Stimulated activated CD8-positive, alpha-beta memory T cell treated with anti-CD3 and anti-CD28 coated beads, Interleukin-12 subunit alpha, Interleukin-12 subunit beta, amount 100 ng/mL, for 24 hours (primary cell): ENCODE measurements around the gene HECW1.

Experiments
- DNase-seq: peaks from one replicate; pipeline ENCODE4 v3.0.0-alpha.2; 2020; ENCODE audit errors: extremely low read depth

HECW1 gene

GRCh38 chr7:43265139-43265538 is 152.7 kb downstream of the HECW1 start:
- no peak for DNase-seq

GRCh38 chr7:43273939-43274719 is 161.7 kb downstream of the HECW1 start:
- no peak for DNase-seq

DNA sequence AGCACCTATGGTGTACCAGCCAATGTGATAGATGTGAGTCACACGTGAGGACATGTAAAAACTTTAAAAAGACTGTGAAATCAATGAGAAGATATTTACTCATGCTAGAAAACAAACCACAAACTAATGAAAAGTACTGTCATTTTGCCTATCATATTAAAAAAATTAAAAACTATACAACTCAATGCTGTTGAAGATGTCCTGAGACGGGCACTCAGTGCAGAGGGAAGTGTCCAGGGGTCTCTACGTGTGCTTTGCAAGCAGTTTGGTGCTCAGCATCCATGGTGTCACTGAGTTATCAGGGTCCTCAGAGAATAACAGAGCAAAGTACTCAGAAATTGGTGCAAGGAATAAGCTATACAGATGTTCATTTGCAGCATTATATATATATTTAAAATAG is 162.3 kb downstream of the HECW1 start:
- no peak for DNase-seq

DNA sequence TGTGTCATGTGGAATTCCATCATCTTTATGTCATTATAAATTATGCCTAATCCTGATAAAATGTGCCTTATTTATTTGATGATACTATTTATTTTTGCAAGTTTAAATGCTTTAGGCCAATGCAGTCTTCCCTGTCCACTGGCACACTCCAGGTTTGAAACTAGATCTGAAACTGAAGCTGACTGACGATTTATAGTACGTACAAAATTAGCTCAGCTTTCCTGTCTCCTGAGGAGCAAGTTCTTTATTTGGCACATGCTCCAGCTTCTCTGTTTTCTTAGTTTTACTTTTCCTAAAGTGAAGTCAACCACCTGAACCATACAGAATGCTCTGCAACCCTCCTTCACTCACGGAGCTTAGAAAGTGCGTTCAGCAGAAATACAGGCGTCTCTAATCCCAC is 164.1 kb downstream of the HECW1 start:
- DNase-seq, result no peak

DNA sequence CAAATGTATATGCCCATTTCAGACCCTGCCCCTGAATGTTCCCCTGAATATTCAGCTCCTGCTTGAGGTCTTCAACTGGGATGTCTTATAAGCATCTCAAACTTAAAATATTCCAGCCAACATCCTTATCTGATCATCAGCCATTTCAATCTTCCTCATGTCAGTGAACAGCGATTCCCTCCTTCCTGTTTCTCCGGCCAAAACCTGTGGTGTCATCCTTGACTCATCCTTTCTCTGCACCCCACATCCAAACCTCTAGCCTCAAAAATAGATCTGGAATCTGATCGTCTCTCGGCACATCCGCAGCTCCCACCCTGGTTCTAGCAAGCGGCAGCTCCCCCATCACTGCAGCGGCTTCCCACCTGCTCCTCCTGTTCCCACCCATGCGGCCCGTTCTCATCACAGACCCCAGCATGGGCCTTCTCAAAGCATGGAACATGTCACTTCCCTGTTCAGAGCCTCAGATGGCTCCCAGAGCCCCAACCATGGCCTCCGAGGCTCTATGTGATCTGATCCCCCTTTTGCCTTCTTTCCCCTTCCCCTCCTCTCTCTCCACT is 165.7 kb downstream of the HECW1 start:
- no peak for DNase-seq

GRCh38 chr7:43281268-43281667 is 168.8 kb downstream of the HECW1 start:
- no peak for DNase-seq

DNA sequence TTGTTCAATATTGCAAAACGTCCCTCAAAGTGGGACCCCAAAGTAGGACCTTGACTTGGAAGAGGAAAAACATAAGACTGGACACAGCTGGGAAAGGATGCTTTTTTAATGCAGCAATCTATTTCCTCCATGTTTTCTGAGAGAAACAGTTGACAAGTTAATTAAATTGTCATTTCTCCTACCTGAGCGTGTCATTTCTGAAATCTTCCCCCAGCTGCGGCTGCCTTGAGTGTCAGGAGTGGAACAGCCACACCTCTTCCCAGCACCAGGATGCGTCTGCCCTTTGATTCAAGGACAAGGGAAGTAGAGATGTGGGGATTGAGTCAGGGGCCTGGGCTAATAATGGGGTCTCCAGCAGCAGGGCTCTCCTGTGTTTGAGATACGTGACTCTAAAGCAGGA is 171.3 kb downstream of the HECW1 start:
- no peak for DNase-seq

DNA sequence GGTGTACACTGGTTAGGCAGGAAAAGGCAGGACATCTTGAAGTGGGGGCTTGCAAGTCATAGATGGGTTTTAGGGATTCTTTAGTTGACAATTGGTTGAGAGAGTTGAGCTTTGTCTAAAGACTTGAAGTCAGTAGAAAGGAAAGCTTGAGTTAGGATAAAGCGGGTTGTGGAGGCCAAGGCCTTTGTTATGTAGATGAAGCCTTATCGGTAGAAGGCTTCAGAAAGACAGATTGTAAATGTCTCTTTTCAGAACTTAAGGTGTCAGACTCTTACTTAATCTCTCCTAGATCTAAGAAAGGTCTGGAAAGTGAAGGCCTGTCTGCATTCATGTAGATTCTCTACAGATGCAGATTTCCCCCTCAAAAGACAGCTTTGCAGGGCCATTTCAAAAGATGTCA is 177.4 kb downstream of the HECW1 start:
- no peak for DNase-seq

DNA sequence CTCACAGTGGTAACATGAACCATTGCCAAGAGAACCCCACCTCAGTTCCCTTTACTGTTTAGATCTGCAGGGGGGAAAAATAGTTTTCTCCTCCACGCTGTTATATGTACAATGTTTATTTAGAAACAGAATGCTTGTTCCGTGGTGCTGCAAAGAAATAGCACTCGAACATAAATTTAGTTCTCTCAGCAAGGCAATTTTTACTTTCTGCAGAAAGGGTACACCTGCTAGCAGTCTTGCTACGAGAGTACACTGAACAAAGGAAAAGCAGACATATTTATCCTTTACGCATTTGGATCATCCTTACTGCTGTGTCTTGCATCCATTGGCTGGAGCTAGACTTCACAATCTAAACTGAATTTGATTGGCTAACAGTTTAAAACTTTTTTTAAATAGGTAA is 178.5 kb downstream of the HECW1 start:
- no peak for DNase-seq

GRCh38 chr7:43291789-43292188 is 179.3 kb downstream of the HECW1 start:
- DNase-seq, result no peak

- no peak for DNase-seq
Measured at GRCh38 chr7:43292384-43292783, 179.9 kb downstream of the HECW1 start.

DNA sequence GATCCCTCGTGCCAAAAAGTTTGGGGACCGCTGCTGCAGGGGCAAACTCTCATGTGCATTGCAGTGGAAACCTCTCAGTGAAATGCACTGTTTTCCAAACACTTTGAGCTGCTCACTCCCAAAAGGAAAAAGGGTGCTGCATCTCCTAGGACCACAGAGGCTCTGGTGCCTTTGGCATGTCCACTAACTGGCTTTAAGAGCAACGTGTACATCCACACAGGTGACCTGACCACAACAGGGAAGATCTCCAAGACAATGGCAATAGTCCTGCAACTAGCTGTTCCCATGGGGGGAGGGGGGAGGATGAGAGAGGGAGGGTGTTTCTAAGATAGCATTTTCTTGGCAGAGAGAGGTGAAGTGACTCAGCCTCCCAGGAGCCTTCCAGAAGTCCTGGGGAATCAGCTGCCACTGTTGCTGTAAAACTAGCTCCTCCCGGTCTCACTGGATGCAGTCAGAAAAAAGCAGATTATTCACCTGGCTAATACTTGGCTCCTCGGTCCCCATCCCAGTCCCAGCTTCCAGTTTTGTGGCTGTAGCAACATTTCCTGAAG is 181.7 kb downstream of the HECW1 start:
- no peak for DNase-seq

GRCh38 chr7:43295429-43295828 is 183.0 kb downstream of the HECW1 start:
- no peak for DNase-seq

DNA sequence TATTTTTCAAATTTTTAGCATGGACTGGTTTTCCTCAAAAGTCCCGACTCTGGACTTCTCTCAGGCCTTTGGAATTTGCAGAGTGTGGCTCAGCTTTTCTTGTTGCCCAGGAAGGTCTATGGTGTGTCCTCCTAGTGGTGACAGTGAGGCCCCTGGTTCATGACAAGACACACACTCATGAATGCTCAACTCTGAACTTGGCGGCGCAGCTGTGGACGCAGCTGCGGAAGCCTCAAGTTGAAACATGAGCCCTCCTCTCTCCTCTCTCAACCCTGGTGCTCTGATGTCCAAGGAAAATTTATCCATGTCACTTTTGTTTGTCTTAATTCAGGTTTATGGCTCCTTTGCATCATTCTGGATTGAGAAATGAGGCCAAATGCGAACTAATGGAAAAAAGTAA is 183.9 kb downstream of the HECW1 start:
- DNase-seq, result no peak

GRCh38 chr7:43298617-43299016 is 186.2 kb downstream of the HECW1 start:
- no peak for DNase-seq

DNA sequence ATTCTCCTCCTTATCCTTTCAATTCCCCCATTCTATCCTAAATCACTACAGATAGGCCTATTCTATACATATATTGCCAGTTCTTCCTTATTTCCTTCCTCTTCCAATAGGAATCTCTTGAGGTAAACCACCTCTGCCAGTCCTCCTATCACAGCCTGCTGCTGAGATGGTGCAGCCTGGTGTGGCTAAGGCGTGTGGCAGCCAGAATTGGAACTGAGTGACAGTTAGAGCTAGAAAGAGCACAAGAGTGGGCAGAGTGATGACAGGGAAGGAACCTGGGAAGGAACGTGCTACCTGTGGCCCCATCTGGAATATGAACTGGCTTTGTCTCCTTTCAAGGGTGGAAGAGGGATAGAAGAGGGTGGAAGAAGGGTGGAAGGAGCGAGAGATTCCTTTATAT is 187.7 kb downstream of the HECW1 start:
- no peak for DNase-seq

- no peak for DNase-seq
Measured at GRCh38 chr7:43302211-43302711, 189.8 kb downstream of the HECW1 start.

- DNase-seq, result no peak
Measured at GRCh38 chr7:43302773-43303460, 190.5 kb downstream of the HECW1 start.

GRCh38 chr7:43303740-43304241 is 191.3 kb downstream of the HECW1 start:
- DNase-seq, result peak; percentile 10

GRCh38 chr7:43306404-43306803 is 194.0 kb downstream of the HECW1 start:
- no peak for DNase-seq

DNA sequence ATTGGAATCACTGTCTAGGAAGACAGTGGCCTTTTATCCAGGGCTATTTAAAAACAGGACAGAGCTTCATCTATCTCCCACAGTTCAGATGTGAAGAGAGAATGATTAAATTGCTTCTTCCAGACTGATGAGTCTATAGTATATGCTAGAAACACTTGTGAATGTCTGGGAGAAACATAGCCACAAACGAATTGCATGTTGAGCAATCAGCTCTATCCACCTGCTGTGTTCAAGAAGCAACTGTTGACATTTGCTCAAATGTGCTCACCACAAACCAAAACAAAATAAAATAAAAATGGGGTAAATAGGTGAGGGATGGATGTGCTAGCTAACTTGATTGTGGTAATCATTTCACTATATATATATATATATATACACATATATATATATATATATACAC is 195.1 kb downstream of the HECW1 start:
- no peak for DNase-seq

DNA sequence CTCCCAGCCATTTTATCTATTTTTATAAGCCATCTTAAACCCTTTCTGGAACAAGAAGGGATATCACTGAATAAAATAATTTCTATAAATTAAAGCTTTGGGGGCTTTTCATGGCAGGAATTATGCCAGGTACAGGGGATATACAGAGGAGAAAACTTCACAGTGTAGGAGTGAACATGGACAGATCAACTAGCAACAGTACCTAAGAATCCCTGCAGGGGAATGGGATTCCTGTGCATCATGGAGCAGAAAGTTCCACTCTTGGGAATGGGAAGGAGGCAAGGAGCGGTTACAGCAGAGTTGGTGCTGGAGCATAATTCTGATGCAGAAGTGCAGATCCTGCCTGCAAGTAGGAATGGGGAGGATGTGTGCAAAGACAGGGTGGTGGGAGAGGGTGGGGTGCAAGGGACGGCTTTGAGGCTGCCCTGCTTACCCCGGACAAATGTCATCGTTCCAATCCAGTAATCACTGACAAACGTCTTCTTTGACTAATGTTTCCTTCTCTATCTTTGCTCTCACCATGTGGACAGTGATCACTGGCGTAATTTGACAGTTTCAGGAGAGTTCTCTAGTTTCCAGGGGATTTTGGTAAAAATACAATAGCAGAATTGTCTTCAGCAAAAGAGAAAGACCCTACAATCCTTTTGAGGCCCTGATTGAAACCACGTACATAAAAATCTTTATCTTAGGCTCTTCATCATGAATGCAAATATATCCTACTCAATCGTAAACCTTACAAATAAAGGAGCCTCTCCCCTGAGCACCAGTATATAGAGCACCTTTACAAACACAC is 196.7 kb downstream of the HECW1 start:
- no peak for DNase-seq
